Hepatocyte (in vitro differentiated cells): Measurements from ENCODE around the gene ADGRL3. TPM values are rescaled to one million over a fixed set of nuclear protein-coding genes. Genes with fewer than 3 reads are reported as not detected.

Source experiments
- DNase-seq: peaks from one replicate; pipeline ENCODE4 v3.0.0-alpha.2; 2016; ENCODE audit warnings: low spot score
- H2AFZ ChIP-seq: fragments of 200-600 bp; sonication (generic); 2 replicates; pipeline ENCODE4 v1.6.0; 2016; ENCODE audit warnings: antibody characterized with exemption, mild to moderate bottlenecking
- H3K27ac ChIP-seq: fragments of 200-600 bp; sonication (generic); 2 replicates; pipeline ENCODE4 v1.5.1; 2016; ENCODE audit warnings: mild to moderate bottlenecking
- H3K27me3 ChIP-seq: fragments of 200-600 bp; sonication (generic); 2 replicates; pipeline ENCODE4 v1.6.1; 2016
- H3K36me3 ChIP-seq: fragments of 200-600 bp; sonication (generic); replicated peaks from 2 replicates; pipeline ENCODE4 v1.5.1; 2016; ENCODE audit warnings: low read depth; ENCODE audit not compliant: insufficient read depth
- H3K4me1 ChIP-seq: fragments of 200-600 bp; sonication (generic); 2 replicates; pipeline ENCODE4 v1.5.1; 2016; ENCODE audit warnings: mild to moderate bottlenecking, moderate library complexity; ENCODE audit not compliant: insufficient read depth
- H3K4me2 ChIP-seq: fragments of 200-600 bp; sonication (generic); 2 replicates; pipeline ENCODE4 v1.6.0; 2016
- H3K4me3 ChIP-seq: fragments of 200-600 bp; sonication (generic); 2 replicates; pipeline ENCODE4 v1.5.1; 2016; ENCODE audit warnings: mild to moderate bottlenecking
- H3K79me2 ChIP-seq: fragments of 200-600 bp; sonication (generic); 2 replicates; pipeline ENCODE4 v1.6.0; 2017; ENCODE audit warnings: mild to moderate bottlenecking
- H3K9me2 ChIP-seq: fragments of 200-600 bp; sonication (generic); replicated peaks from 2 replicates; pipeline ENCODE4 v1.6.0; 2017; ENCODE audit warnings: mild to moderate bottlenecking; ENCODE audit not compliant: insufficient read depth
- H3K9me3 ChIP-seq: fragments of 200-600 bp; sonication (generic); 2 replicates; pipeline ENCODE4 v1.5.1; 2016; ENCODE audit warnings: low read depth, mild to moderate bottlenecking
- H4K20me1 ChIP-seq: fragments of 200-600 bp; sonication (generic); 2 replicates; pipeline ENCODE4 v1.6.0; 2016; ENCODE audit warnings: mild to moderate bottlenecking; ENCODE audit not compliant: insufficient read depth, poor library complexity, severe bottlenecking
- CTCF ChIP-seq: fragments of 200-600 bp; sonication (generic); IDR thresholded peaks from 2 replicates; pipeline ENCODE4 v1.5.1; 2016; ENCODE audit warnings: antibody characterized with exemption, mild to moderate bottlenecking; ENCODE audit not compliant: poor library complexity
- EZH2 ChIP-seq: fragments of 200-600 bp; sonication (generic); IDR thresholded peaks from 2 replicates; pipeline ENCODE4 v1.6.1; 2016; ENCODE audit warnings: antibody characterized with exemption, mild to moderate bottlenecking, borderline replicate concordance
- EZH2phosphoT487 ChIP-seq: fragments of 200-600 bp; sonication (generic); IDR thresholded peaks from one replicate; pipeline ENCODE4 v1.6.1; 2018; ENCODE audit warnings: antibody characterized with exemption, mild to moderate bottlenecking, low read depth, moderate library complexity; ENCODE audit not compliant: unreplicated experiment, severe bottlenecking
- WGBS: methylation state at CpG from one replicate; pipeline ENCODE4 v1.1.6; 2016; ENCODE audit warnings: low lambda C conversion rate; ENCODE audit errors: missing lambda C conversion rate; 5-methylcytosine and 5-hydroxymethylcytosine counted together
- polyA plus RNA-seq: library from polyadenylated mRNA; unstranded; fragments of >200 nt; fragmentation: Nextera tagmentation; extraction: Ambion mirVana; gene quantifications from 2 replicates; pipeline ENCODE4 v1.2.1, GENCODE V29; 2016
- total RNA-seq: library from RNA; depleted of rRNA; stranded (reverse); fragments of >200 nt; gene quantifications from 2 replicates; pipeline ENCODE4 v1.2.3, GENCODE V29; 2014

Gene ADGRL3
- total and polyA plus RNA-seq, 2 experiments from 2014 or later: 4.4 to 21.2 TPM

DNA sequence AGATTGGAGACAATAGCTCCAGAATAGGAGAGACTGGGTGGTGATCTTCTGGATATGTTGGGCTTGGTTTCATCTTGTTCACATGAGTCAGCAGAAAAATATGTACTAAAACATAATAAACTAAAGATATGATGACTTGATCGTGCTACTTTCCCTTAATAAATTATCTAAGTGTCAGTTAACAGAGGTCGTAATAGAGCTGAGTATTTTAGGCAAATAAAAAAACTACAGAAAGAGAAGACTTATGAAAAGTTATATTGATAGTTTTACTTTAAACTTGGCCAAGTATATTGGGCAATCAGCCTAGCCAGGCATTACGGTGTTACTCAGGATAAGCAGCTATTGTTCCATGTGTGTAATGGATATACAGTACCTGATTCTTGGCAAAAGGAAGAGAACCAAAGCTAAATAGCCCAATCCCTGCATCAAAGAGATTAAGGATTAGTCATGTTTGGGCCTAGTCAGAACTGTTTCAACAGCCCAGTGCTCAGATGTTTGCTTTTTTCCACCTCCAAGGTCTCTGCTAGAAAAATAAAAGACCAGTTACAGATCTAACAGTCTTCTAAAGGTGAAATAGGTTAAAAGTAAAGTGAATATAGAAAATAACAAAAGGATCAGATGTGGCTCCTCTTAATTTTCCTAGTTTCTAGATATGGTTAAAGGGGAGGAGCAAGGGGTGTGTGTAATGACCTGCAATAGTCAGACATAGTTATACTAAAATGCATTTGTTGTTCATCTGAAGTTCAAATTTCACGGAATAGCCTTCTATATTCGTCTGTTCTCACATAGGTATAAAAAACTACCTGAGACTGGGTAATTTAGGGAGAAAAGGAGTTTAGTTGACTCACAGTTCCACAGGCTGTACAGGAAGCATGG lies 262.6 kb downstream of the ADGRL3 start:
- Histone ChIP-seq H3K9me3 (no peaks in the 10 kb centered on the region), H4K20me1 (no peaks in the 10 kb centered on the region)
- 72% methylated on average over 5 of the region's 5 CpGs for WGBS

DNA sequence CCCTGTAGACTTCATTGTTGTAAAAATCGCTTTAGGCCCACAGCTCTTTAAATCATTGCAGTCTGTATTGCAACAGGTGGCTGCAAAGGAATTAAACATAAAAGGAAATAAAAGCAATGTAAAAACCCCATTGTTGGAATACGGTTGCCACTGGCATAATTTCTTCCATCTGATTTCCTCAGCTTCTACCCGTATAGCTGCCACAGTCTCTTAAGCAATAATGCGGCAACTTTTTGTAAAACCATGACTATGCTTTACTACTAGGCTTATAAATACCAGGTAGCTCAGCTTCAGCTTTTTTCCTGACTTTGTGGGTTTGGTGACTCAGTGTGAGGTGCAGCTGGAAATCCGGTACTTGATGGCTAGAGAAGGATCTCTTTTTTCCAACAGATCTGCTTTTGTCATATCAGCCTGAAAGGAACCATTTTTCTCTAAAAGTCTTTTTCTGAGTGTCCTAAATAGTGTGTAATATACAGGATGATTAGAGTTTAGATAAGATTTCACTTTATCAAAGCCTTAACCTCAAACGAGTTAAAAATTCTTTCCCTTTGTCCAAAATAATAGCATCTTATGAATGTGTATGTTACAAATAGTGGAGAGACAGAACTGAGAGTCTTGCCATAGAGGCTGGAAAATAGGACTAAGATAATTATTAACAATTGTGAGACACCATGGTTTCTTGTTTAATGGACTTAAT lies 268.0 kb downstream of the ADGRL3 start:
- TF ChIP-seq EZH2phosphoT487 (no peak), CTCF (no peak), EZH2 (no peak)
- H3K4me2 ChIP-seq: no peak overlapping the region

More for the DNA sequence above, 262.6 kb downstream of the ADGRL3 start:
- no peaks in the 10 kb centered on the region for H3K79me2 ChIP-seq
- no peak overlapping the region for H2AFZ ChIP-seq
- no peaks in the 10 kb centered on the region for H3K9me2 ChIP-seq
- H3K4me1 ChIP-seq: no peaks in the 10 kb centered on the region
- no peak for DNase-seq
- peak overlapping the region; percentile 22 for H3K27ac ChIP-seq
- H3K27me3 ChIP-seq: no peaks in the 10 kb centered on the region
- H3K36me3 ChIP-seq: no peaks in the 10 kb centered on the region
- H3K4me2 ChIP-seq: no peak overlapping the region
- H3K4me3 ChIP-seq: no peak overlapping the region
- TF ChIP-seq EZH2: no peak
- TF ChIP-seq EZH2phosphoT487: no peak
- no peak for TF ChIP-seq CTCF

DNA sequence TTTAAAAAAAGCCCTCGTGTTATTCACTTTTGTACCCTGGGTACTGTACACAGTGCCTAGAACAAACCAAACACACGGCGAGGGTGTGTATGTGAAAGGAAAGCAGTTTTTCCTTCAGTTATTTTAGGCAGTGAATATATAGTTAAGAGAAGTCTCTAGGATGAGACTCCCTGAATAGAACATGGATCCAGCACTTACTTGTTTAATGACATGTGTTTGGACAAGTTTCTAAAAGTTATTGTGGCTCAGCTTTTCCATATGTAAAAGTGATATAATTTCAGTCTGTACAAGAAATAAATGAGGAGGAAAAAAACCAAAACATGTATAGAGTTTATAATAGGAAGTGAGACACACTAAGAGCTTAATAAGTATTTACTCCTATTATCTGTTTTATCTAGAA lies 273.2 kb downstream of the ADGRL3 start:
- Histone ChIP-seq H4K20me1 (no peaks in the 10 kb centered on the region), H3K9me3 (no peaks in the 10 kb centered on the region), H3K4me2 (no peak overlapping the region), H3K79me2 (no peaks in the 10 kb centered on the region), H3K4me3 (no peak overlapping the region), H3K27ac (no peak overlapping the region), H3K27me3 (no peaks in the 10 kb centered on the region), H3K9me2 (no peaks in the 10 kb centered on the region), H2AFZ (no peak overlapping the region), H3K4me1 (peaks cover 12% of the 10 kb centered on the region), H3K36me3 (no peaks in the 10 kb centered on the region)
- WGBS: 52% methylated on average over 3 of the region's 3 CpGs
- DNase-seq: no peak
- no peak for TF ChIP-seq CTCF
- TF ChIP-seq EZH2: no peak
- TF ChIP-seq EZH2phosphoT487: no peak

More for the DNA sequence above, 268.0 kb downstream of the ADGRL3 start:
- Histone ChIP-seq H3K79me2 (no peaks in the 10 kb centered on the region), H3K9me2 (no peaks in the 10 kb centered on the region), H3K36me3 (no peaks in the 10 kb centered on the region), H3K27me3 (no peaks in the 10 kb centered on the region), H2AFZ (no peak overlapping the region), H4K20me1 (no peaks in the 10 kb centered on the region), H3K27ac (no peak overlapping the region), H3K4me1 (peaks cover 1% of the 10 kb centered on the region), H3K9me3 (no peaks in the 10 kb centered on the region), H3K4me3 (no peak overlapping the region)
- DNase-seq: peak; percentile 26
- WGBS: 56% methylated on average over 6 of the region's 6 CpGs
